Neural progenitor cell (in vitro differentiated cells): ENCODE data around the gene SSR4. TPM values are rescaled to one million over a fixed set of nuclear protein-coding genes. Genes with fewer than 3 reads are reported as not detected.
A peak's percentile ranks its signal among the peaks of the same experiment; 100 is the strongest.

Experiments
- DNase-seq: peaks from one replicate; pipeline ENCODE4 v3.0.0-alpha.2; 2016; ENCODE audit warnings: low spot score
- H2AFZ ChIP-seq: fragments of 200-600 bp; sonication (generic); replicated peaks from 2 replicates; pipeline ENCODE4 v1.6.1; 2016; ENCODE audit warnings: antibody characterized with exemption
- H3F3A ChIP-seq: fragments of 200-600 bp; sonication (generic); 2 replicates; pipeline ENCODE4 v1.6.1; 2016; ENCODE audit warnings: antibody characterized with exemption, low read depth
- H3K27ac ChIP-seq: fragments of 200-600 bp; sonication (generic); 2 replicates; pipeline ENCODE4 v1.5.1; 2016; ENCODE audit warnings: mild to moderate bottlenecking
- H3K27me3 ChIP-seq: fragments of 200-600 bp; sonication (generic); 2 replicates; pipeline ENCODE4 v1.6.1; 2016; ENCODE audit warnings: mild to moderate bottlenecking, moderate library complexity
- H3K36me3 ChIP-seq: fragments of 200-600 bp; sonication (generic); 2 replicates; pipeline ENCODE4 v1.5.1; 2016
- H3K4me1 ChIP-seq: fragments of 200-600 bp; sonication (generic); 2 replicates; pipeline ENCODE4 v1.6.1; 2016; ENCODE audit warnings: mixed run types
- H3K4me2 ChIP-seq: fragments of 200-600 bp; sonication (generic); 2 replicates; pipeline ENCODE4 v1.6.1; 2016
- H3K4me3 ChIP-seq: fragments of 200-600 bp; sonication (generic); 2 replicates; pipeline ENCODE4 v1.5.1; 2016
- H3K79me2 ChIP-seq: fragments of 200-600 bp; sonication (generic); 2 replicates; pipeline ENCODE4 v1.6.1; 2016; ENCODE audit warnings: low read depth
- H3K9ac ChIP-seq: fragments of 200-600 bp; sonication (generic); 2 replicates; pipeline ENCODE4 v1.6.1; 2016
- H3K9me3 ChIP-seq: fragments of 200-600 bp; sonication (generic); 2 replicates; pipeline ENCODE4 v1.5.1; 2016; ENCODE audit warnings: low read depth
- H4K20me1 ChIP-seq: fragments of 200-600 bp; sonication (generic); 2 replicates; pipeline ENCODE4 v1.6.1; 2016; ENCODE audit warnings: low read depth
- H3K27ac Mint-ChIP-seq: 3 replicates; pipeline ENCODE4 v1.8.0; 2021; ENCODE audit warnings: mixed read lengths
- H3K27me3 Mint-ChIP-seq: 2 replicates; pipeline ENCODE4 v1.8.0; 2022; ENCODE audit warnings: low read depth, mild to moderate bottlenecking, inconsistent platforms, moderate library complexity, mixed read lengths; ENCODE audit not compliant: insufficient read depth
- H3K36me3 Mint-ChIP-seq: 3 replicates; pipeline ENCODE4 v1.8.0; 2021; ENCODE audit warnings: mixed read lengths
- H3K4me1 Mint-ChIP-seq: 3 replicates; pipeline ENCODE4 v1.8.0; 2021; ENCODE audit warnings: mixed read lengths
- H3K4me3 Mint-ChIP-seq: 3 replicates; pipeline ENCODE4 v1.8.0; 2021; ENCODE audit warnings: mild to moderate bottlenecking, moderate library complexity, mixed read lengths
- H3K9me3 Mint-ChIP-seq: 3 replicates; pipeline ENCODE4 v1.8.0; 2020; ENCODE audit warnings: mixed read lengths
- CTCF ChIP-seq: fragments of 200-600 bp; sonication (generic); IDR thresholded peaks from 2 replicates; pipeline ENCODE4 v1.5.1; 2017; ENCODE audit warnings: antibody characterized with exemption, mild to moderate bottlenecking
- EZH2 ChIP-seq: fragments of 200-600 bp; sonication (generic); IDR thresholded peaks from 2 replicates; pipeline ENCODE4 v1.6.1; 2017; ENCODE audit warnings: antibody characterized with exemption, mild to moderate bottlenecking, moderate library complexity
- EZH2phosphoT487 ChIP-seq: fragments of 200-600 bp; sonication (generic); IDR thresholded peaks from 2 replicates; pipeline ENCODE4 v1.6.1; 2017; ENCODE audit warnings: antibody characterized with exemption
- total RNA-seq: library from RNA; depleted of rRNA; stranded (reverse); fragments of >200 nt; gene quantifications from 2 replicates; pipeline ENCODE4 v1.2.3, GENCODE V29; 2015; ENCODE audit warnings: low replicate concordance

SSR4 gene
- total RNA-seq, 1 donor from 2014 or later, result 58.4 TPM

DNA sequence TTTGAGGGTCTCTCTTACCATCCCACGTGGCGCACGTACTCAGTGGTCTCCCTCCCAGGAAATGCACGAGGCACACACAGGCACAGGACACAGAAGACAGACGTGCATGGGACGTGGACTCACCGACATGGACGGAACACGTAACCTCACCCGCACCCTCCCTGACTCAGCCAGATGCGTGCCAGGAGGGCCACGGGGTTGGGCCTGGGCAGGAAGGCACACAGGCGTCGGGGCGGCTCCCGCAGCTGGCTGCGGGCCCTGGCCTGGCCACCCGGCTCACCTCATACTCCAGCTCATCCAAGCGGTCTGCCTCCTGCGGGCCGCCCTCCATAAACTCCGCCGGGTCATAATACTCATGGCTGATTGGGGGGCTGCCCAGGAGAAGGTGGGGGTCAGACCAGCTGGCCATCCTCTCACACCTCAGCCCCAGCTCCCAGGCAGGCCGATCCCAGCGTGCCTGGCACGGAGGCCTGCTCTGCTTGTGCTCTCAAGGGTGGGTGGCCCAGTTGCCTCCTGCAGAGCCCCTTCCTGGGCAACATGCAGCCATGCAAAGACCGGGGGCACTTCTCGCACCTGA, 12.6 kb downstream of the SSR4 start:
- DNase-seq, result no peak
- Histone ChIP-seq H3K9ac (no peak overlapping the region), H2AFZ (no peak overlapping the region), H3K4me1 (peaks cover 4% of the 10 kb centered on the region), H4K20me1 (no peaks in the 10 kb centered on the region), H3K27ac (no peak overlapping the region), H3K4me2 (no peak overlapping the region), H3K36me3 (no peaks in the 10 kb centered on the region), H3K4me3 (no peak overlapping the region), H3F3A (no peaks in the 10 kb centered on the region), H3K79me2 (no peaks in the 10 kb centered on the region), H3K9me3 (no peaks in the 10 kb centered on the region), H3K27me3 (no peaks in the 10 kb centered on the region)
- H3K4me1 Mint-ChIP-seq, result peaks cover 8% of the 10 kb centered on the region
- peaks cover 2% of the 10 kb centered on the region for H3K27me3 Mint-ChIP-seq
- no peak overlapping the region for H3K27ac Mint-ChIP-seq
- H3K4me3 Mint-ChIP-seq, result no peak overlapping the region
- TF ChIP-seq EZH2phosphoT487 (no peak), CTCF (no peak), EZH2 (no peak)
- H3K9me3 Mint-ChIP-seq, result peaks cover 23% of the 10 kb centered on the region
- peaks cover 8% of the 10 kb centered on the region for H3K36me3 Mint-ChIP-seq

GRCh38 chrX:153807976-153808375, 13.5 kb downstream of the SSR4 start:
- peaks cover 10% of the 10 kb centered on the region for H3K4me1 ChIP-seq
- DNase-seq, result no peak
- no peaks in the 10 kb centered on the region for H3K36me3 ChIP-seq
- Mint-ChIP-seq H3K36me3 (peaks cover 5% of the 10 kb centered on the region), H3K27me3 (peaks cover 2% of the 10 kb centered on the region), H3K4me1 (peaks cover 16% of the 10 kb centered on the region), H3K4me3 (no peak overlapping the region), H3K9me3 (peaks cover 23% of the 10 kb centered on the region), H3K27ac (no peak overlapping the region)
- H3K27me3 ChIP-seq, result no peaks in the 10 kb centered on the region
- H3K9me3 ChIP-seq, result no peaks in the 10 kb centered on the region
- no peaks in the 10 kb centered on the region for H4K20me1 ChIP-seq
- no peak overlapping the region for H2AFZ ChIP-seq
- no peak overlapping the region for H3K27ac ChIP-seq
- H3K4me2 ChIP-seq, result no peak overlapping the region
- H3F3A ChIP-seq, result no peaks in the 10 kb centered on the region
- H3K79me2 ChIP-seq, result no peaks in the 10 kb centered on the region
- H3K4me3 ChIP-seq, result no peak overlapping the region
- H3K9ac ChIP-seq, result no peak overlapping the region
- TF ChIP-seq EZH2phosphoT487 (no peak), CTCF (no peak), EZH2 (no peak)

DNA sequence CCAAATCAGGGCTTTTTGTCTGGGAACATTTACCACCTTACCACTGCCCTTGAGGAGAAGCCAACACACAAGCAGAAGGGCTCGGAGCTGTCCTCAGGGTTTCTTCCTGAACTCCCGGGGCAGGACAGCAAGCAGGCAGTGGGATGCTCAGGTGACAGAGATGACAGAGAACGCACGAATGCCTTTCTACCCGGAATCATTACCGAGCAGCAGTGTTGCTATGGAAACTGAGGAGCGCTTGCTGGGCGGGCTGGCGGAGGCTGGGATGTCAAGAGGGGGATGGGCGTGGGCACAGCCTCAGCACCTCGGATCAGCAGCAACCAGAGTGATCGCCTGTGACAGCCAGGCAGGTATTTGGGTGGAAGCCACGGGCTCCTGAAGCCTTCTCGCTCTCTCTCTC, 17.8 kb downstream of the SSR4 start:
- Histone ChIP-seq H3K36me3 (no peaks in the 10 kb centered on the region), H3K4me2 (peak overlapping the region; percentile 47), H3K4me1 (peaks cover 10% of the 10 kb centered on the region), H3K4me3 (no peak overlapping the region), H3K27me3 (no peaks in the 10 kb centered on the region), H3K27ac (no peak overlapping the region), H2AFZ (no peak overlapping the region), H3K79me2 (no peaks in the 10 kb centered on the region), H3K9me3 (no peaks in the 10 kb centered on the region), H3K9ac (no peak overlapping the region), H4K20me1 (no peaks in the 10 kb centered on the region), H3F3A (no peaks in the 10 kb centered on the region)
- Mint-ChIP-seq H3K27ac (no peak overlapping the region), H3K4me3 (peak overlapping the region; percentile 33), H3K4me1 (peaks cover 33% of the 10 kb centered on the region), H3K27me3 (peaks cover 6% of the 10 kb centered on the region), H3K9me3 (peaks cover 40% of the 10 kb centered on the region), H3K36me3 (peaks cover 12% of the 10 kb centered on the region)
- DNase-seq, result peak; percentile 60
- no peak for TF ChIP-seq EZH2phosphoT487
- no peak for TF ChIP-seq EZH2
- TF ChIP-seq CTCF, result no peak
